RPMI7951 (cell line): Measurements from ENCODE around the gene TERT. TPM values are rescaled to one million over a fixed set of nuclear protein-coding genes. Genes with fewer than 3 reads are reported as not detected.
"Not testable (repeated sequence)": the region's sequence is repeated elsewhere in the genome, so short reads cannot be mapped to it uniquely, and the experiment has no call there.

Experiments
- DNase-seq: peaks from one replicate; pipeline ENCODE4 v3.0.0-alpha.2; 2012; ENCODE audit warnings: low read depth
- total RNA-seq: library from RNA; depleted of rRNA; stranded (reverse); fragments of >200 nt; shearing (Covaris generic); gene quantifications from 2 replicates; pipeline ENCODE4 v1.2.3, GENCODE V29; 2014

The TERT gene
- total RNA-seq, 1 experiment from 2014 or later: not detected

GRCh38 chr5:1240496-1241260 lies 54.2 kb downstream of the TERT start:
- no peak for DNase-seq

GRCh38 chr5:1239505-1240251 lies 55.2 kb downstream of the TERT start:
- DNase-seq: no peak

GRCh38 chr5:1235838-1236237 lies 59.0 kb downstream of the TERT start:
- no peak for DNase-seq

GRCh38 chr5:1235379-1235778 lies 59.5 kb downstream of the TERT start:
- peak; percentile 3 for DNase-seq

- DNase-seq: no peak
Observed at GRCh38 chr5:1232780-1233179, 62.1 kb downstream of the TERT start.

GRCh38 chr5:1231354-1231905 lies 63.4 kb downstream of the TERT start:
- no peak for DNase-seq

- no peak for DNase-seq
Observed at GRCh38 chr5:1230551-1230950, 64.3 kb downstream of the TERT start.

- DNase-seq: no peak
Observed at GRCh38 chr5:1229822-1230221, 65.0 kb downstream of the TERT start.

- DNase-seq: not testable (repeated sequence)
Observed at GRCh38 chr5:1229023-1229422, 65.8 kb downstream of the TERT start.

GRCh38 chr5:1228120-1228519 lies 66.7 kb downstream of the TERT start:
- DNase-seq: no peak

GRCh38 chr5:1227667-1228066 lies 67.2 kb downstream of the TERT start:
- DNase-seq: peak; percentile 42

- no peak for DNase-seq
Observed at GRCh38 chr5:1226839-1227581, 67.9 kb downstream of the TERT start.

- no peak for DNase-seq
Observed at GRCh38 chr5:1226231-1226630, 68.6 kb downstream of the TERT start.

GRCh38 chr5:1225081-1225480 lies 69.8 kb downstream of the TERT start, which contains the start of gene SLC6A18:
Gene SLC6A18 (plus strand): TSS chr5:1225381. CDS start chr5:1225478, 97 bp downstream.
- no peak for DNase-seq

- DNase-seq: no peak
Observed at GRCh38 chr5:1224631-1225030, 70.2 kb downstream of the TERT start.

- no peak for DNase-seq
Observed at GRCh38 chr5:1223278-1223670, 71.6 kb downstream of the TERT start.

- DNase-seq: no peak
Observed at GRCh38 chr5:1222621-1223277, 72.1 kb downstream of the TERT start.

- no peak for DNase-seq
Observed at GRCh38 chr5:1222147-1222546, 72.7 kb downstream of the TERT start.

- DNase-seq: no peak
Observed at GRCh38 chr5:1221721-1222120, 73.1 kb downstream of the TERT start.

GRCh38 chr5:1220831-1221230 lies 74.0 kb downstream of the TERT start:
- DNase-seq: no peak

- no peak for DNase-seq
Observed at GRCh38 chr5:1220351-1220750, 74.5 kb downstream of the TERT start.

GRCh38 chr5:1219768-1220100 lies 75.1 kb downstream of the TERT start:
- no peak for DNase-seq
